Skeletal muscle tissue (tissue), 4 donors: Measurements from ENCODE around the gene SYNJ2. TPM values are rescaled to one million over a fixed set of nuclear protein-coding genes. Genes with fewer than 3 reads are reported as not detected.

ENCODE experiments used
- H3K27ac ChIP-seq: one replicate; pipeline ENCODE4 v1.7.0; 2013; ENCODE audit warnings: mild to moderate bottlenecking, low read depth, low read length, inconsistent platforms
- H3K27me3 ChIP-seq, 3 donors: one replicate each; pipeline ENCODE4 v1.7.0; 2013; ENCODE audit warnings: low read length in 3 of 3; ENCODE audit not compliant: control insufficient read depth in 3 of 3, insufficient read depth in 3 of 3
- H3K36me3 ChIP-seq, 3 donors: one replicate each; pipeline ENCODE4 v1.7.0; 2013; ENCODE audit warnings: low read length in 3 of 3; ENCODE audit not compliant: control insufficient read depth in 3 of 3, insufficient read depth in 3 of 3
- H3K4me1 ChIP-seq, 3 donors: one replicate each; pipeline ENCODE4 v1.7.0; 2013; ENCODE audit warnings: low read length in 3 of 3, mild to moderate bottlenecking in 3 of 3; ENCODE audit not compliant: control insufficient read depth in 3 of 3, insufficient read depth in 3 of 3
- H3K4me3 ChIP-seq, 3 donors: one replicate each; pipeline ENCODE4 v1.7.0; 2013; ENCODE audit warnings: low read length in 3 of 3
- H3K9ac ChIP-seq, 3 donors: one replicate each; pipeline ENCODE4 v1.7.0; 2013; ENCODE audit warnings: low read length in 3 of 3, mild to moderate bottlenecking in 3 of 3, moderate library complexity in 2 of 3, low read depth in 1 of 3
- H3K9me3 ChIP-seq, 3 donors: one replicate each; pipeline ENCODE4 v1.7.0; 2013; ENCODE audit warnings: low read length in 3 of 3; ENCODE audit not compliant: control insufficient read depth in 3 of 3
- total RNA-seq: library from RNA; depleted of rRNA; stranded (reverse); fragments of >200 nt; gene quantifications from one replicate; pipeline ENCODE4 v1.2.3, GENCODE V29; 2014
- donor health status: Osteomylitis.

SYNJ2 gene
- total RNA-seq, 1 donor from 2014 or later = 8.4 TPM

DNA sequence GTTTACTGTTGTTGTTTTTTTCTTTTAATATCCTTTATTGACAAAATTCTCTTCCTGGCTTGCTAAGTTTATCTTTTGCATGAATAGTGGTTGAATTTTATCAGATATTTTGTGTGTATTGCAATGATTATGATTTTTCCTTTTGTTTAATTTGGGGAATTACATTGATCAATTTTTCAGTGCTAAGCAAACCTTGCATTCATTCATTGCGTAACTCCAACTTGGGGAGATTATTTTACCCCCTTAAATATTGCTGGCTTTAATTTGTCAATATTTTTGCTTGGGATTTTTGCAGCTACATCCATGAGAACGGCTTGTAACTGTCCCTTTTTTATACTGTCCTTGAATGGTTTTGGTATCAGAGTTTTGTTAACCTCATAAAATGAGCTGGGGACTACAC, 123.0 kb downstream of the SYNJ2 start:
- no peaks in the 10 kb centered on the region for H3K4me1 ChIP-seq
- H3K9ac ChIP-seq = no peak overlapping the region
- no peak overlapping the region for H3K27ac ChIP-seq
- no peaks in the 10 kb centered on the region for H3K9me3 ChIP-seq
- H3K27me3 ChIP-seq = no peaks in the 10 kb centered on the region
- H3K4me3 ChIP-seq = no peak overlapping the region
- peaks cover 0 to 1% (median 0%) of the 10 kb centered on the region in 3 donors for H3K36me3 ChIP-seq

DNA sequence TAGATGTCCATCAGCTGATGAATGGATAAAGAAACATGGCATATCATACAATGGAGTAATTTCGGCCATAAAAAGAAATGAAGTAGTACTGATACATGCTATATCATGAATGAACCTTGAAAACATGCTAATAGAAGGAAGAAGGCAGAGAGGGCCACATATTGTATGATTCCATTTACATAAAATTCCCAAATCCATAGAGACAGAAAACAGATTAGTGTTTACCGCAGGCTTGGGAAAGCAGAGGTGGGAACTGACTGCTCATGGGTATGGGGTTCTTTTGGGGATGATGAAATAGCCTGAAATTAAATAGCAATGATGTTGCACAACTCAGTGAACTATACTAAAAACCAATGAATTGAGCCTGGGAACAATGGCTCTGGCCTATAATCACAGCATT, 128.1 kb downstream of the SYNJ2 start:
- Histone ChIP-seq H3K9me3 (no peaks in the 10 kb centered on the region), H3K9ac (no peak overlapping the region), H3K36me3 (peaks cover 9 to 18% (median 17%) of the 10 kb centered on the region in 3 donors), H3K27ac (no peak overlapping the region), H3K27me3 (no peaks in the 10 kb centered on the region), H3K4me1 (no peaks in the 10 kb centered on the region), H3K4me3 (no peak overlapping the region)

DNA sequence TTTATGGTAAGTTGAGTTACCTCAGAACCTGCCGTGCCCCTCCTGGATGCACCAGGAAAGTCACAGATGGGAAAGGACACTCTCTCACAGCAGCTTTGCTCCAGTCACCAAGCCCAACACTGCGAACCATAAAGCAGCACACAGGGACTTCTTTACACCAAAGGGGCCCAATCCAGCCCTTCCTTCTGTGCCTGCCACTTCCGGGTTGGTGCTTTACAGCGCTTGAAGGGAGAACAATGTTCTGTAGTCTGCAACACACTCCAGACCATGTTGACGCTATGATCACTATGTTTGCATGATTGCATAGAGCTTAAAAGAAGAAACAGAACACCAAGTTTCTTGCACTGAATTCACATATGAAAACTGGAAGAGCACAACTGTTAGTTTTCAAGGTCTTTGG, 129.3 kb downstream of the SYNJ2 start:
- peaks cover 13 to 28% (median 27%) of the 10 kb centered on the region in 3 donors for H3K36me3 ChIP-seq
- no peak overlapping the region for H3K4me3 ChIP-seq

DNA sequence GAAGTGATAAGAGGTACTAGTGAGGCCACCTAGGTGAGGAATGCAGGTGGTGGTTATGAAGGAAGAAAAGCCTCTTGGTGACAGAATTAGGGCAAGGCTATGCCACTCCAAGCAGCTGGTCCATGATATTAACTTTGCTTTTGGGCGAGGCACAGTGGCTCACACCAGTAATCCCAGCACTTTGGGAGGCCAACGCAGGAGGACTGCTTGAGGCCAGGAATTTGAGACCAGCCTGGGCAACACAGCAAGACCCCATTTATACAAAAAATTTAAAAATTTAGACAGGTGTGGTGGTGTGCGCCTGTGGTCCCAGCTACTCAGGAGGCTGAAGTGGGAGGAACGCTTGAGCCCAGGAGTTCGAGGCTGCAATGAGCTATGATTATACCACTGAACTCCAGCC, 130.3 kb downstream of the SYNJ2 start:
- Histone ChIP-seq H3K27me3 (no peaks in the 10 kb centered on the region), H3K9me3 (no peaks in the 10 kb centered on the region), H3K27ac (no peak overlapping the region), H3K9ac (no peak overlapping the region), H3K4me3 (no peak overlapping the region), H3K36me3 (peaks cover 13 to 34% (median 28%) of the 10 kb centered on the region in 3 donors), H3K4me1 (no peaks in the 10 kb centered on the region)

More for the DNA sequence above, 129.3 kb downstream of the SYNJ2 start:
- Histone ChIP-seq H3K27ac (no peak overlapping the region), H3K9me3 (no peaks in the 10 kb centered on the region), H3K4me1 (no peaks in the 10 kb centered on the region), H3K9ac (no peak overlapping the region), H3K27me3 (no peaks in the 10 kb centered on the region)

DNA sequence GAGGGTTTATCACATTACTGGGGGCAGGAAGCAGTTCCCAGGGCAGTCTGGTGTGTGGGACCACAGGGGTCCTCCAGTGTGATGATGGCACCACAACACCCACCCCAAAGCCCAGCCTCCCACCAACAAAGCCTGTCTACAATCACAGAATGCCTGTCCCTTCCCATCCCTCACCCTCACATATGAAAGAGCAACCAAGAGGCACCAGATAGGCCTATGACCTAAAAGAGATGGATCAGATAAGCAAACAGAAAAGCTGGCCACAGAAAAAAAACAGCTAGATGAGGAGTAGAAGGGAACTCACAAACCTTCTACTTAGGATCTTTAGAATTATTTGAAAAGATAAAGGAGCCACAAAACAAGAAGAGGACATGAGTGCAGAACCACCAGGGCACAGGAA, 132.1 kb downstream of the SYNJ2 start:
- Histone ChIP-seq H3K9ac (no peak overlapping the region), H3K4me1 (no peaks in the 10 kb centered on the region), H3K27ac (no peak overlapping the region), H3K36me3 (peaks cover 16 to 35% (median 31%) of the 10 kb centered on the region in 3 donors), H3K27me3 (no peaks in the 10 kb centered on the region), H3K4me3 (no peak overlapping the region), H3K9me3 (no peaks in the 10 kb centered on the region)

DNA sequence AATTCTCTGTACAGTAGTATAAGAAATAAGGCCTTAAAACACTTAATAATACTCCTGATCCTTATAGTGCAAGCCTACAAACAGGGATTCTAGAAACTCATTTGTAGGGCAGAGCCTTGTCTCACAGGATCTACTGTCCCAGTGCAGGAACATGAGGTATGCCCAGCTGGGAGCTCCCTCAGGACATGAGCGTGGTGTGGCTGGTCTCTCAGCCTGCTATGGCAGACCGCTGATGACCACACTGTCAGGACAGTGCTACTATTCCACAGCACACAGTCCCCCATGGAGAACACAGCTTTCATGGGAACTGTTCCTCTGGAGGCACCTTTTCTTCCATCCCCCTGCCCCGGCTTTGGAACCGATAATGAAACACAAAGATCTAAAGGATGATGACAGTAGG, 133.4 kb downstream of the SYNJ2 start:
- no peaks in the 10 kb centered on the region for H3K27me3 ChIP-seq
- peaks cover 18 to 34% (median 31%) of the 10 kb centered on the region in 3 donors for H3K36me3 ChIP-seq
- no peak overlapping the region for H3K27ac ChIP-seq

DNA sequence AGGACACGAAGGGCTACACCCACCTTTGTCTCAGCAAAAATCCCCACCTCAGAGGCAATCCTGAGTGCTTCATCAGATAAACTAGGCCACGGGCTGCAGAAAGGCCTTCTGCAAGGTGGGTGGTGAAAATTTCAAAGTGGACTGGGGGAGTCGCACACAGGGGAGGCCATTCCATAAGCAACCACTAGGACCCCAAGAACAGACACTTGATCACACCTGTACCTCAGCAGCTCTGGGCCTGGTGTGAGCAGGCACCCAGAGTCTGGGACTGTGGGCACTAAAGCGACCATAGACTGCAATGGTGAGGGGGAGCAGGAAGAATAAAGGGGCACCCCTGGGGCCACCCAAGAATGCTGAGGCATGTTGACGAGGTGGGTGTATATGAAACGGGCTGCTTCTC, 133.8 kb downstream of the SYNJ2 start:
- no peaks in the 10 kb centered on the region for H3K27me3 ChIP-seq
- H3K36me3 ChIP-seq = peaks cover 18 to 34% (median 34%) of the 10 kb centered on the region in 3 donors

More for the DNA sequence above, 133.4 kb downstream of the SYNJ2 start:
- H3K4me3 ChIP-seq = no peak overlapping the region
- no peaks in the 10 kb centered on the region for H3K9me3 ChIP-seq
- no peaks in the 10 kb centered on the region for H3K4me1 ChIP-seq
- no peak overlapping the region for H3K9ac ChIP-seq

DNA sequence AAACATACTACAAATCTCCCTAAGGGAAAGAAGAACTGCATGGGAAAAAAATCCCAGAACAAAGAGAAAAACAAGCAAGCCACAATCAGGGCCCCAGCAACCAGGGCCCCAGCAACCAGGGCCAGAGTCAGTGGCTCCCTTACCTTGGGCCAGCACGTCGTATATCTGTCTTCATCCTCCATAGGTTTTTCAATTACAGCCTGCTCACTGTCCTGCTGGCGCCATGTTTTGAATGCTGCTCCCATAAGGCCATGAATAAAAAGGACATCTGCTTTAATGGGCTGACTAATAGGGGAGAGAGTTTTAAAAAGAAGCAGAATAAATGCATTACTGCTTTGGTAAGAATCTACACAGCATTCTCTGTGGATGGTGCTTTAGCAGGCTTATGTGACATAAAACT, 137.2 kb downstream of the SYNJ2 start:
- Histone ChIP-seq H3K4me3 (no peak overlapping the region), H3K27me3 (no peaks in the 10 kb centered on the region), H3K9ac (no peak overlapping the region), H3K36me3 (peaks cover 9 to 28% (median 21%) of the 10 kb centered on the region in 3 donors), H3K27ac (no peak overlapping the region), H3K9me3 (no peaks in the 10 kb centered on the region), H3K4me1 (no peaks in the 10 kb centered on the region)

More for the DNA sequence above, 133.8 kb downstream of the SYNJ2 start:
- H3K27ac ChIP-seq = no peak overlapping the region
- no peaks in the 10 kb centered on the region for H3K9me3 ChIP-seq
- no peak overlapping the region for H3K9ac ChIP-seq
- H3K4me3 ChIP-seq = no peak overlapping the region
- H3K4me1 ChIP-seq = no peaks in the 10 kb centered on the region

DNA sequence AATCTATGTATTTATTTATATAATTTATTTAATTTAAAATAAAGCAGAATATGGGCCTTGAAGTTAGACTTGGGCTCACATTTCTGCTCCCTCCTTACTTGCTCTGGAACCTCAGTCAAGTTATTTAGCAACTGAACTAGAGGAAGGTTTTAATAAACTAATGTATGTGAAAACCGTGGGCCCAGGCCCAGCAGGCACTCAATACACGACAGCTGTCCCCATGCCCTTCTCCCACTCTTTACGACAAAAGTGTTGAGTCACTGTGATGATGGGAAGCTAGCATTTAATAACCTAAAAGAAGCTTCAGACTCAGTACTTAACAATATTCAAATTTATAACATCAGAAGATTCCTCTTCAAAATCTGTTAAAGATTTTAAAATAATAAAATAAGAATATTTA, 139.7 kb downstream of the SYNJ2 start:
- no peaks in the 10 kb centered on the region for H3K4me1 ChIP-seq
- H3K4me3 ChIP-seq = no peak overlapping the region
- H3K27ac ChIP-seq = no peak overlapping the region
- H3K9me3 ChIP-seq = no peaks in the 10 kb centered on the region
- no peak overlapping the region for H3K9ac ChIP-seq
- no peaks in the 10 kb centered on the region for H3K27me3 ChIP-seq
- peaks cover 5 to 18% (median 7%) of the 10 kb centered on the region in 3 donors for H3K36me3 ChIP-seq

DNA sequence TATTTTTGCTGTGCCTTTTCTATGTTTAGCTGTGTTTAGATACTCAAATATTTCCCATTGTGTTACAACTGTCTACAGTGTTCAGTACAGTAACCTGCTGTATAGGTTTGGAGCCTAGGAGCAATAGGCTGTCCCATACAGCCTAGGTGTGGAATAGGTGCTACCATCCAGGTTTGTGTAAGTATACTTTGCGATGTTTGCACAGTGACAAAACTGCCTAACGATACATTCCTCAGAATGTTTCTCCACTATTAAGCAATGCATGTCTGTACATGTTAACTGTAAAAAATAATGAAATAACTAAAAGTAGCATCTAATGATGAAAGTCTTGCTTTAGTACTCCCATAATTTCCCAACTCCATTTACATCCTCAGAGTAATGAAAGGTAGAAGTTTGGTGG, 140.4 kb downstream of the SYNJ2 start:
- H3K4me3 ChIP-seq = no peak overlapping the region
- no peaks in the 10 kb centered on the region for H3K4me1 ChIP-seq
- H3K27me3 ChIP-seq = no peaks in the 10 kb centered on the region
- no peaks in the 10 kb centered on the region for H3K9me3 ChIP-seq
- H3K27ac ChIP-seq = no peak overlapping the region
- peaks cover 5 to 16% (median 5%) of the 10 kb centered on the region in 3 donors for H3K36me3 ChIP-seq
- H3K9ac ChIP-seq = no peak overlapping the region
